ENCODE measurements around the gene SPIN1.

Gene SPIN1

DNA sequence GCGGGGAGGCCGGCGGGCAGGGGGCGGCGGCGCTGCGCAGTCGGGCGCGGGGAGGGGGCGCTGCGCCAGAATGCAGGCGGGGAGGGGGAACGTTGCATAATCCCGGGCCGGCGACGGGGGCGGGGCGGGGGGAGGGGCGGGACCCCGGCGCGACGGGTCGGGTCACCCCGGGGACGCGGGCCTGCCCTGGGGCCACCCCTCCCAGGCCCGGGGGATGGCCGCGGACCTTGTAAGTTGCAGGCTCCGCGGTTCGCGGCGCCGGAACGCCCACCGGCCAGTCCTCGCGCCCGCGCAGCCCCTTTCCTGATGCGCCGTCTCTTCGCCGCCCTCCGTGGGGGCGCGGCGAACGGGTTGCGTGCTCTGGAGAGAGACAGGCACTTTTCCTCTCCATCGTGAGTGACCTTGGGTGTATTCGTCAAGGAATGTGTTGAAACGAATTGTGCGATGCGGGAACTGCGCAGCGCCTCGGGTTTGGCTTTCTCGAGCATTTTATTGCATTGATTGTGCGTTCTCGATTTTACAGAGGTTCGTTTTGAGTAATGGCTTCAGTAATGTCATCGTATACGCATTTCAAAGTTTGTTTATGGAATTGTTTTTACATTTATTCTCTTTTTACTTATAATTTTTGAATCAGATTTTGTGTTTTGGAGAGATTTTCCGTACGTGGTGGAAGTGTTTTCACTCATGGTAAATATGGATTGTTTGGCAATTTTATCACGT is 802 bp downstream of the SPIN1 start:
- peak; percentile 75 for DNase-seq (ENCODE audit: low spot score)

DNA sequence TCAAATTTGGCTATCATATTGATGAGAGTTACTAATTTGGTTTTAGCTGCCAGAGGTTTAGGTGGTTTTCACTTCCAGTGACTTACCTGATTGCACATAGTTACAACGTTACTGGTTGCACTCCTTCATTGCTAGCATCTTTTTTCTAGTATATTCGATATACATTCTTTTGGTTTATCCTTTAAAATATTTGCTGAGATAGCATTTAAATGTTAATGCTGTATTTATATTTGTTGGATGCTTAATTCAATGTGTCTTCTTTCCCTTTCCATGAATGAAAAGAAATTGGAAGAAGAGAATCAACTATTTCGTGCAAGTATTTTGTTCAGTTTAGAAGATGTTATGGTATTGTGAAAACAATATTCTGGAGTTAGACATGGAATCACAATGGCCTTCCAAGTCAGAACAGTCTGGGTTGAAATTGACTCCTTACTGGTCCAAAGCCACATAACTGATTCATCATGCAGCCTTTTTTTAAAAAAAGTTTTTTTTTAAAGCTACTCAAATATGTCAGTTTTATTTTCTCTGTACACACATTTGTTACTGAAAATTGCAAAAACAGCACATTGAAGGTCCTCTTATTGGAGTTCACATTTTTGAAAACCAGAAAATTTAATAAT is 2.2 kb downstream of the SPIN1 start:
- DNase-seq (ENCODE audit: low spot score): peak; percentile 36

DNA sequence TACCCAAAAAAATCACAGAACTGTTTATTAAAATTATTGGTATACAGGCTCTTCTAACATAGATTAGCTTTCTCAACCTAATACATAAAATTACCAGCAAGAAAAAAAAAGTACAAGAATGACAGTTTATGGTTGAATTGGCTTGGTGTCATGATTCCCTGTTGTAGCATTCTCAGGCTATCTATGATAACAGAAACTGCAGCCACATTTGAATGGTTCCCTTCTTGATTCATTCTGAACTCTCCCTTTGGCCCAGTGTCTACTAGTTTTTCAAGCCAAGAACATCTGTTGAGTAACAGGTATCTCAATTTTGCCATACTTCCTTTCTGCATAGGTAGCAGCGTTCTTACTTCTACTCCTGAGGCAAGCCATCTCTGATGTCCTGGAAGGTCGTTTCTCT is 3.0 kb downstream of the SPIN1 start:
- no peak for DNase-seq (ENCODE audit: low spot score)

- DNase-seq (ENCODE audit: low spot score): no peak
Measured at GRCh38 chr9:88391921-88392320, 3.7 kb downstream of the SPIN1 start.

- DNase-seq (ENCODE audit: low spot score): no peak
Measured at GRCh38 chr9:88392549-88392948, 4.3 kb downstream of the SPIN1 start.

- peak; percentile 36 for DNase-seq (ENCODE audit: low spot score)
Measured at GRCh38 chr9:88396836-88397577, 8.8 kb downstream of the SPIN1 start.

DNA sequence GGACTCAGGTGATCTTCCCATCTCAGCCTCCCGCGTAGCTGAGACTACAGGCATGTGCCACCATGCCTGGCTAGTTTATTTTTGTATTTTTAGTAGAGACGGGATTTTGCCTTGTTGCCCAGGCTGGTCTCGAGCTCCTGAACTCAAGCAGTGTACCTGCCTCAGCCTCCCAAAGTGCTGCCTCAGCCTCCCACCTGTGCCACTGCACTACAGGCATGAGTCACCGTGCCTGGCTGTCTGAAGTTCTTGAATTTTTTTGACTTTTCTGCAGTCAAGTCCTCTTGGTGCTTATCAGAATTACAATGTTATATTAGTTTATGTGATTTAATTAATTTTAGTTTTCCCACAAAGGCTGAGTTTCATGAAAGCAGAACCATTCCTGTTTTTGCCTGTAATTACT is 9.8 kb downstream of the SPIN1 start:
- DNase-seq (ENCODE audit: low spot score): no peak

DNA sequence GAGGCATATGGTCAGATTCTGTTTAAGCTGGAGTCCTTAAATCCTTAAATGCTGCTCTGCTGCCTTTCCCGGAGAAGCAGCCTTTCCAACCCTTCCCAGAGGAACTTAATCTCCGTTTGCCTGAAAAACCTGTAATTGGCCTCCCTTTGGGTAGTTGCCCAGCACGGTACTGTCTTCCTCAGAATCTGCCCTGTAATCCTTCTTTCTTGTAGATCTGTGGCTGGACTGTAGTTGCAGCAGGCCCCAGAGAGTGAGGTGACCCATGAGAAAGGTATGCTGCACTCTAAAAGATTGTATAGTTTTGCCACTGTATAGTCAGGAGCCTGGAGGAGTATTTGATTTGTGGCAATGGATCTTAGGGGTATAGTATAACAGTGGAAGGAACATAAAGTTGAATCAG is 11.7 kb downstream of the SPIN1 start:
- peak; percentile 58 for DNase-seq (ENCODE audit: low spot score)

DNA sequence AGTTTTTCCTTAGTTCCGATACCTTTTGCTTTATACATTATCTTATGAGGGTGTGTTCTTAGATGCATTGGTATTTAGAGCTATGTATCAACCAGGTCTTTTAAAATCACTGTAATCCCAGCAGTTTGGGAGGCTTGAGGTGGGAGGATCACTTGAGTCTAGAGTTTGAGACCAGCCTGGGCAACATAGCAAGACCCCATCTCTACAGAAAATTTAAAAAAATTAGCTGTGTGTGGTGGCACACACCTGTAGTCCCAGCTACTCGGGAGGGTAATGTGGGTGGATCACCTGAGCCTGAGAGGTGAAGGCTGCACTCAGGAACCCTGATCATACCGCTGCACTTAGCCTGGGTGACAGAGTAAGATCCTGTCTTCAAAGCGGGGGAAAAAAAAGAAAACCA is 15.1 kb downstream of the SPIN1 start:
- no peak for DNase-seq (ENCODE audit: low spot score)

GRCh38 chr9:88406051-88406450 is 17.8 kb downstream of the SPIN1 start:
- DNase-seq (ENCODE audit: low spot score): no peak

DNA sequence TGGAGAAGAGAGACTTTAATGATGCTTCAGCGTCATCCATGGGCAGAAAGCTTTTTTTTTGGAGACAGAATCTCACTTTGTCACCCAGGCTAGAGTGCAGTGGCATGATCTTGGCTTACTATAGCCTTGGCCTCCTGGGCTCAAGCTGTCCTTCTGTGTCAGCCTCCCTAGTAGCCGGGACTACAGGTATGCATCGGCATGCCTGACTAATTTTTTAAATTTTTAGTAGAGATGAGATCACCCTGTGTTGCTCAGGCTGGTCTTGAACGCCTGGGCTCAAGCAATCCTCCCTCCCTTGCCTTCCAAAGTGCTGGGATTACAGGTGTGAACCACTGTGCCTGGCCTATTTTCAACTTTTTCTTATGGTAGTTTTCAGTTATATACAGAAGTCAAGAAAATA is 23.2 kb downstream of the SPIN1 start:
- no peak for DNase-seq (ENCODE audit: low spot score)

- DNase-seq (ENCODE audit: low spot score): no peak
Measured at GRCh38 chr9:88414298-88414697, 26.1 kb downstream of the SPIN1 start.

- DNase-seq (ENCODE audit: low spot score): no peak
Measured at GRCh38 chr9:88418025-88418424, 29.8 kb downstream of the SPIN1 start.

GRCh38 chr9:88418715-88419540 is 30.7 kb downstream of the SPIN1 start:
- DNase-seq (ENCODE audit: low spot score): no peak

DNA sequence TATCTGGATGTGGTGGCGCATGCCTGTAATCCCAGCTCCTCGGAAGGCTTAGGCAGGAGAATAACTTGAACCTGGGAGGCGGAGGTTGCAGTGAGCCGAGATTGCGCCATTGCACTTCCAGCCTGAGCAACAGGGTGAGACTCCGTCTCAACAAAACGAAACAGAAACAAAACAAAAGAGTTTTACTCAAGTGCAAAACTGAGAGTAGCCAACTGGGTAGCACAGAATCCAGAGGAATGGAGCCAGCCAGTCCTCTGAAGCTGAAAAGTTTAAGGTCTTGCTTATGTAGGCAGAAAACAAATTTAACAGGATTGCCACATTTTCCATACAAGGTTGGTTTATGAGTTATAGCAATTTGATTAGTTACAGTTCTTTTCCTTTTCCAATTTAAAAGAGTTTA is 32.0 kb downstream of the SPIN1 start:
- no peak for DNase-seq (ENCODE audit: low spot score)

- no peak for DNase-seq (ENCODE audit: low spot score)
Measured at GRCh38 chr9:88421348-88421747, 33.1 kb downstream of the SPIN1 start.

GRCh38 chr9:88425538-88425950 is 37.3 kb downstream of the SPIN1 start:
- DNase-seq (ENCODE audit: low spot score): no peak

GRCh38 chr9:88426651-88427050 is 38.4 kb downstream of the SPIN1 start:
- DNase-seq (ENCODE audit: low spot score): no peak

GRCh38 chr9:88429595-88430430 is 41.6 kb downstream of the SPIN1 start:
- no peak for DNase-seq (ENCODE audit: low spot score)

DNA sequence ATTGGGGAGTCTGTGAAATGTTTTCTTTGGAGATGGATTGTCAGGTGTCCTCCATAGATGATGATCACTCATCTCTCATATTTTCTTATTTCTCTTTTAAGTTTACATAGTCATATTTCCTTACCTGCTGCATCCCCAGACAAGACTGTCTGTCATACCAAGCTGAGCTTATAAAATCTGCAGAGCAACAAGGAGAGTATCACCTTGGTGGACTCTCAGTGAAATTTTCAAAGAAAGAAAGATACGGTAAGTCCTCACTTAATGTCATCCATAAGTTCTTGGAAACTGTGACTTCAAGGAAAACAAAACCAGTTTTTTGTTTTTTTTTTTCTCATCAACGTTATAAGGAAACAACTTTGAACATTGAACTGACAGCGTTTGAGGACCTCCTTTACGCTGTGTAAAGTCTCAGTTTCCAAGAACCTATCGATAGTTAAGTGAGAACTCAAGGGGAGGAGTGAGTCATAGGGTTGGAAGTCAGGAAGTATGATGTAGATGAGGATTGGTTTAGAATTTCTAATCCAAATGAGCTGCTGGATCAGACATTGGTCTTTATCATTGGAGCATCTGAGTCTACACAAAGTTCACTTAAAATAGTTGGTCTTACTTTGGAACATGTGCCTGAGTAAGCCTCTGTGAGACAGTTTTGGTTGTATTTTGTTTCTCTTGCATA is 45.5 kb downstream of the SPIN1 start:
- DNase-seq (ENCODE audit: low spot score): no peak

DNA sequence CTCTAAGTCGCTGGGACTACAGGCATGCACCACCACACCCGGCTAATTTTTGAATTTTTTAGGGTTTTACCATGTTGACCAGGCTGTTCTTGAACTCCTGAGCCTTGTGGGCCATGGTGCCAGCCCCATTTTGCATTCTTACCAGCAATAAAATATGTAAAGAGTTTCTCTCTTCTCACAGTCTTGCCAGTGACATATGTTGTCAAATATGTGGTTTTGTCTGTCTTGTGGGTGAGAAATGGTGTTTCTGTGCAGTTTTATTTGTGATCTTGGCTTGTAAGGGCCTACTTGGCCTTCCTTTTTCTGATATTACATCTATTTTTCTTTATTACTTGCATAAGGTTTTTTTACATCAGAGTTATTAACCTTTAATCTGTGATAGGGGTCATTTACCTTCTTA is 47.1 kb downstream of the SPIN1 start:
- DNase-seq (ENCODE audit: low spot score): no peak
